Measurements from ENCODE around the gene PEAR1. TPM values are rescaled to one million over a fixed set of nuclear protein-coding genes. Genes with fewer than 3 reads are reported as not detected.

The PEAR1 gene
- total RNA-seq, 1 experiment from 2014 or later, result 3.0 TPM

GRCh38 chr1:156911577-156912298, 18.2 kb downstream of the PEAR1 start:
- TF ChIP-seq CTCF (IDR thresholded peaks at IDR 0.05; ENCODE audit: unreplicated experiment), result no peak
- Mint-ChIP-seq H3K36me3 (ENCODE audit: insufficient read depth, unreplicated experiment) (peaks cover 10% of the 10 kb centered on the region), H3K4me3 (ENCODE audit: low read depth, unreplicated experiment) (no peak overlapping the region), H3K9me3 (ENCODE audit: low read depth, unreplicated experiment) (no peaks in the 10 kb centered on the region), H3K27me3 (ENCODE audit: unreplicated experiment) (peaks cover 13% of the 10 kb centered on the region), H3K4me1 (ENCODE audit: low read depth, unreplicated experiment) (peaks cover 8% of the 10 kb centered on the region), H3K27ac (ENCODE audit: unreplicated experiment) (no peak overlapping the region)
- BruUV-seq (replicated peaks), result TSS peak; percentile 19
- CTCF ChIA-PET, result interaction anchor here (1.0 kb wide), 1 partner anchor 16 kb away, joined by 6 read pairs; no protein-coding TSS in a partner anchor
- DNase-seq, result no peak
- intact Hi-C loops (cut with micrococcal nuclease; ENCODE audit: unreplicated experiment), result no loop called here

GRCh38 chr1:156912310-156912709, 18.8 kb downstream of the PEAR1 start:
- CTCF ChIA-PET, result interaction anchor here (1.0 kb wide), 1 partner anchor 15 kb away, joined by 6 read pairs; no protein-coding TSS in a partner anchor
- no peak for TF ChIP-seq CTCF (IDR thresholded peaks at IDR 0.05; ENCODE audit: unreplicated experiment)
- Mint-ChIP-seq H3K36me3 (ENCODE audit: insufficient read depth, unreplicated experiment) (peaks cover 8% of the 10 kb centered on the region), H3K9me3 (ENCODE audit: low read depth, unreplicated experiment) (no peaks in the 10 kb centered on the region), H3K4me3 (ENCODE audit: low read depth, unreplicated experiment) (no peak overlapping the region), H3K4me1 (ENCODE audit: low read depth, unreplicated experiment) (peaks cover 3% of the 10 kb centered on the region), H3K27me3 (ENCODE audit: unreplicated experiment) (peaks cover 12% of the 10 kb centered on the region), H3K27ac (ENCODE audit: unreplicated experiment) (no peak overlapping the region)
- no peak for DNase-seq
- BruUV-seq (replicated peaks), result no TSS peak
- intact Hi-C loops (cut with micrococcal nuclease; ENCODE audit: unreplicated experiment), result no loop called here

- no TSS peak for BruUV-seq (replicated peaks)
- CTCF ChIA-PET, result interaction anchor here (0.5 kb wide), 1 partner anchor 754 kb away, joined by 3 read pairs; no protein-coding TSS in a partner anchor
- Mint-ChIP-seq H3K27ac (ENCODE audit: unreplicated experiment) (no peak overlapping the region), H3K4me3 (ENCODE audit: low read depth, unreplicated experiment) (no peak overlapping the region), H3K27me3 (ENCODE audit: unreplicated experiment) (peaks cover 14% of the 10 kb centered on the region), H3K9me3 (ENCODE audit: low read depth, unreplicated experiment) (no peaks in the 10 kb centered on the region), H3K4me1 (ENCODE audit: low read depth, unreplicated experiment) (no peaks in the 10 kb centered on the region), H3K36me3 (ENCODE audit: insufficient read depth, unreplicated experiment) (no peaks in the 10 kb centered on the region)
- TF ChIP-seq CTCF (IDR thresholded peaks at IDR 0.05; ENCODE audit: unreplicated experiment), result no peak
- intact Hi-C loops (cut with micrococcal nuclease; ENCODE audit: unreplicated experiment), result no loop called here
- no peak for DNase-seq
These were observed 19.6 kb downstream of the PEAR1 start for GRCh38 chr1:156912861-156913808.

- peaks cover 14% of the 10 kb centered on the region for H3K27me3 Mint-ChIP-seq (ENCODE audit: unreplicated experiment)
- H3K4me1 Mint-ChIP-seq (ENCODE audit: low read depth, unreplicated experiment), result no peaks in the 10 kb centered on the region
- H3K27ac Mint-ChIP-seq (ENCODE audit: unreplicated experiment), result no peak overlapping the region
- no peaks in the 10 kb centered on the region for H3K36me3 Mint-ChIP-seq (ENCODE audit: insufficient read depth, unreplicated experiment)
- intact Hi-C loops (cut with micrococcal nuclease; ENCODE audit: unreplicated experiment), result no loop called here
- TF ChIP-seq CTCF (IDR thresholded peaks at IDR 0.05; ENCODE audit: unreplicated experiment), result no peak
- CTCF ChIA-PET, result no interaction called here
- no peak for DNase-seq
- no TSS peak for BruUV-seq (replicated peaks)
- no peak overlapping the region for H3K4me3 Mint-ChIP-seq (ENCODE audit: low read depth, unreplicated experiment)
- no peaks in the 10 kb centered on the region for H3K9me3 Mint-ChIP-seq (ENCODE audit: low read depth, unreplicated experiment)
These were observed 20.4 kb downstream of the PEAR1 start for GRCh38 chr1:156913809-156914387.
